Bronchial epithelial cell (primary cell): ENCODE measurements around the gene PCDHGA4. TPM values are rescaled to one million over a fixed set of nuclear protein-coding genes. Genes with fewer than 3 reads are reported as not detected.
A peak's percentile ranks its signal among the peaks of the same experiment; 100 is the strongest.
"Not testable (repeated sequence)": the region's sequence is repeated elsewhere in the genome, so short reads cannot be mapped to it uniquely, and the experiment has no call there.

Source experiments
- DNase-seq: peaks from one replicate; pipeline ENCODE4 v3.0.0-alpha.2; 2010; ENCODE audit warnings: low read depth
- FAIRE-seq: peaks from 2 replicates; lab custom pipeline; 2011; peaks lifted over from hg19 to GRCh38; lab: Jason Lieb, UNC
- H3K27me3 ChIP-seq: 2 replicates; pipeline ENCODE4 v1.5.1; 2011; ENCODE audit warnings: low read length; ENCODE audit not compliant: control insufficient read depth, insufficient read depth
- H3K36me3 ChIP-seq: 2 replicates; pipeline ENCODE4 v1.5.1; 2011; ENCODE audit warnings: low read length; ENCODE audit not compliant: control insufficient read depth, insufficient read depth
- H3K4me3 ChIP-seq: 2 replicates; pipeline ENCODE4 v1.5.1; 2011; ENCODE audit warnings: mild to moderate bottlenecking, low read depth, low read length, control low read depth
- total RNA-seq: library from RNA; depleted of rRNA; stranded (reverse); fragments of >200 nt; gene quantifications from 2 replicates; pipeline ENCODE4 v1.2.1, GENCODE V29; 2014
- TF ChIP-seq, protein P1 (sequence below): IDR thresholded peaks from 2 replicates; pipeline ENCODE4 v1.5.1; 2011; ENCODE audit warnings: mild to moderate bottlenecking, moderate library complexity, low read length, control low read depth, inconsistent platforms; ENCODE audit not compliant: insufficient read depth, severe bottlenecking

PCDHGA4 gene
- total RNA-seq, 1 donor from 2014 or later, result 0.53 TPM

DNA sequence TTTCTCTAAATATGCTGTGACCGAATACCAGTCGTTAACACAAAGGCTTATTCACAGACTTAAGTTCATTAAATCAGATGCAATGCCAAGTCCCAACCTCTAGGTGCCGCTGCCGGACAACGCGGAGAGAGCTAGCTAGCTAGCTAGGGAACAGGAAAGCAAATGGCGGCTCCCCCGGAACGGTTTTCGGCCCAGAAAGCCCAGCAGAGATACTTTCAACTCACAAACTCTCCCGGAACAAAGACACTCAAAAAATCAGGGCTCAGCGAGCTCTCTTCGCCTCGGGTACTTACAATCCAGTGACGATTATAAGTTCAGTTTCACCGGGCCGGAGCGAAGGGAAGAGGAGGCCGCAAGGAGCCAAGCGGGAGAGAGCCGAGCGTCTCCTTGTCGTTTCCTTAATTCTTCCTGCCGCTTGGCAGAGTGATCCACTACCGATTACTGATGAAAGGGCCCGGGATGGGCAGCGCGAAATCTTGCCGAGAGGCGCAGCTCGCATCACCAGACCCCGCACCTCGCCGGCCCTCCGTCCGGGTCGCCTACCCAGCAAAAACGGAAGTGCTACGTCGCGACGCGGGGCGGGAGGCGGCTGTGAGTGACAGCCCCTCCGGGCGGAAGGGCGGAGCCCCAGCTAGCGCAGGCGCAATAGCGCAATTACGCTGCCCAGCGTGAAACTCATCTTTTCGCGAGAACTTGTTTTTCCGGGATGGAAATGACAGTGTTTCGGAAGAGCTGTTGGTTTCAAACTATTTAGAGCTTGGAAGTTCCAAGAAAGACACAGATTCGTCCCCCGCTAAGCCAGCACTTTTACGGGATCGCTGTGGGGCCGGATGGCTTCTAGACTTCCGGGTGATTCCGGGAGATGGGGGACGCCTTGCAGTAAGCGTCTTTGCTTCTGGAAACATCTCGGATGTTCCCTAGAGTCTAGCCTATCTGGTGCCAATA lies 34.3 kb upstream of the PCDHGA4 start, which contains the start of gene TAF7:
TAF7 (minus strand) TSS at position 560 of the 945 bp plus-strand sequence. CDS start 740 bp downstream, outside the sequence.
- FAIRE-seq, result no peak
- TF ChIP-seq, protein P1, sequence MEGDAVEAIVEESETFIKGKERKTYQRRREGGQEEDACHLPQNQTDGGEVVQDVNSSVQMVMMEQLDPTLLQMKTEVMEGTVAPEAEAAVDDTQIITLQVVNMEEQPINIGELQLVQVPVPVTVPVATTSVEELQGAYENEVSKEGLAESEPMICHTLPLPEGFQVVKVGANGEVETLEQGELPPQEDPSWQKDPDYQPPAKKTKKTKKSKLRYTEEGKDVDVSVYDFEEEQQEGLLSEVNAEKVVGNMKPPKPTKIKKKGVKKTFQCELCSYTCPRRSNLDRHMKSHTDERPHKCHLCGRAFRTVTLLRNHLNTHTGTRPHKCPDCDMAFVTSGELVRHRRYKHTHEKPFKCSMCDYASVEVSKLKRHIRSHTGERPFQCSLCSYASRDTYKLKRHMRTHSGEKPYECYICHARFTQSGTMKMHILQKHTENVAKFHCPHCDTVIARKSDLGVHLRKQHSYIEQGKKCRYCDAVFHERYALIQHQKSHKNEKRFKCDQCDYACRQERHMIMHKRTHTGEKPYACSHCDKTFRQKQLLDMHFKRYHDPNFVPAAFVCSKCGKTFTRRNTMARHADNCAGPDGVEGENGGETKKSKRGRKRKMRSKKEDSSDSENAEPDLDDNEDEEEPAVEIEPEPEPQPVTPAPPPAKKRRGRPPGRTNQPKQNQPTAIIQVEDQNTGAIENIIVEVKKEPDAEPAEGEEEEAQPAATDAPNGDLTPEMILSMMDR, result peak; percentile 83
- peak; percentile 88 for DNase-seq
- Histone ChIP-seq H3K27me3 (no peaks in the 10 kb centered on the region), H3K36me3 (peaks cover 2% of the 10 kb centered on the region), H3K4me3 (peak within 1 kb of the TSS; percentile 81)

DNA sequence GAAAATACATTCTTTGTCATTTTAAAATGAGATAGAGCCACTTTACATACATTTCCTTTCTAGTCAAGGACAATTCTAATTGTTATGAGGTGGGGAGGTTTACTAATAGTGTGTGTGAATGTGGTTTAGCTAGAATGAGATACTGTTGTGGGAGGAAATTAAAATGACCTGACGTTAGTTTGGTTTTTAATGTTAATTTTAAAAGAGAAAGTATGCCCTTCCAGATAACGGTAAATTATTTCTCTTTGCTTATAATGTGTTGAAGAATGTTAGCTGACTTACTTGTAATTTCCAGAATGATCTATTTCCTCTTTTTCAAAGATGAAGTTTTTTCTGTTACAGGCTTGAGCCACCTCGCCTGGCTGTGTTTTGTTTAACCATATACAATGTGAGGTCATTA lies 32.6 kb upstream of the PCDHGA4 start:
- TF ChIP-seq, protein P1, result no peak
- DNase-seq, result no peak
- no peak for FAIRE-seq

DNA sequence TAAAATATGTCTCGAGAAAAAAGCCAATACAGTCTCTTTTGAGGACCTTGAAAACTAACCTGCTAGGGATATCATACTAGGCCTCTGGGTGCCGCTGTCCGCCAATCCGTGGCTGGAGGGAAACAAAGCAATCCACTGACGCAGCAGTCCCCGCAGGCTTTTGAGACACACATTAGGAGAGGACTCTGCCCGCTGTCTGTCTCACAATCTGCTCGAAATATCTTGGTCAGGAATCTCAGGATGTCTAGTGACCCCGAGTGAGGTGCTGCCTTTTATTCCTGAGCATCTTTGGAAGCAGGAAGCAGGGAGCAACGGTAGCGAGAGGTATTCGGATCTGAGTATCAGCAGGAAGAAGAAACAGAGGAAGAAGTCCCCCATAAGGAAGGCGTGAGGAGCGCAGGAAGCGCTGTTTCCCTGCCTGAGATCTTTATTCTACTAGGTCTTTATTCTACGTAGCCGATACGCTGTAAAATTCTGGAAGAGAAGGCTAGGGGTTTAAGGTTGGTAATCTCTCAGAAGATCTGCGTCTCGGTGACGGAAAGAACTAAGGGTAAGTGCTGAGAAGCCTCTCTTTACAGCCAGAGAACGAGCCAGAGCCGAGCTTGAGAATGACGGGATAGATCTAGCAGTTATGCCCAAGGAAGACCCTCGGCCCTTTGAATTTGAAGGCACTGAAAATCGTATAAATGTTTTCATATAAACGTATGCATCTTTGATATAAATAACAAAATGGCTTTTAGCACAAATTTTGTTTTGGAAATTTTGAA lies 28.6 kb upstream of the PCDHGA4 start:
- H3K4me3 ChIP-seq, result peak overlapping the region; percentile 27
- TF ChIP-seq, protein P1, result peak; percentile 46
- DNase-seq (peak; percentile 53), FAIRE-seq (no peak)
- no peaks in the 10 kb centered on the region for H3K27me3 ChIP-seq
- no peaks in the 10 kb centered on the region for H3K36me3 ChIP-seq

More for the DNA sequence above, 32.6 kb upstream of the PCDHGA4 start:
- Histone ChIP-seq H3K36me3 (peaks cover 2% of the 10 kb centered on the region), H3K27me3 (no peaks in the 10 kb centered on the region), H3K4me3 (no peak overlapping the region)

DNA sequence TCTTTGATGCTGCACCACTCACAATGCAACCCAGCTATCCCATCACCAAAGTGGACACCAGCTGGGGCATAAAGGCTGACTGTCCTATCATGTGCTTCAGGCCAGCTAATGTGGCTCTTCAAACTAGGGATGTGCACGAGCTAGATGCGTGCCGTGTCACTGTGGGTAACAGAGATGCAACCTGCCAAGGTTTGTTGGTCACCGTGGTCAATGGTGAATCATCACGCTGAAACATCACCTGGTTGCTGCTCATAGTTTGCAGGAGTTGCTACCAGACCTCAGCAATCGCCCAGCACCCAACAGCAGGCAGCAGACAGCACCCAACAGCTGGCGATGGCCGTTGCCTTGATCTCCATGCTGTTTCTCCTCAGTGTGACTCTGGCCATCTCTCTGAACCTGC lies 26.6 kb upstream of the PCDHGA4 start:
- no peak for DNase-seq
- TF ChIP-seq, protein P1, result no peak
- H3K36me3 ChIP-seq, result no peaks in the 10 kb centered on the region
- no peak overlapping the region for H3K4me3 ChIP-seq
- FAIRE-seq, result peak; percentile 64
- H3K27me3 ChIP-seq, result no peaks in the 10 kb centered on the region

DNA sequence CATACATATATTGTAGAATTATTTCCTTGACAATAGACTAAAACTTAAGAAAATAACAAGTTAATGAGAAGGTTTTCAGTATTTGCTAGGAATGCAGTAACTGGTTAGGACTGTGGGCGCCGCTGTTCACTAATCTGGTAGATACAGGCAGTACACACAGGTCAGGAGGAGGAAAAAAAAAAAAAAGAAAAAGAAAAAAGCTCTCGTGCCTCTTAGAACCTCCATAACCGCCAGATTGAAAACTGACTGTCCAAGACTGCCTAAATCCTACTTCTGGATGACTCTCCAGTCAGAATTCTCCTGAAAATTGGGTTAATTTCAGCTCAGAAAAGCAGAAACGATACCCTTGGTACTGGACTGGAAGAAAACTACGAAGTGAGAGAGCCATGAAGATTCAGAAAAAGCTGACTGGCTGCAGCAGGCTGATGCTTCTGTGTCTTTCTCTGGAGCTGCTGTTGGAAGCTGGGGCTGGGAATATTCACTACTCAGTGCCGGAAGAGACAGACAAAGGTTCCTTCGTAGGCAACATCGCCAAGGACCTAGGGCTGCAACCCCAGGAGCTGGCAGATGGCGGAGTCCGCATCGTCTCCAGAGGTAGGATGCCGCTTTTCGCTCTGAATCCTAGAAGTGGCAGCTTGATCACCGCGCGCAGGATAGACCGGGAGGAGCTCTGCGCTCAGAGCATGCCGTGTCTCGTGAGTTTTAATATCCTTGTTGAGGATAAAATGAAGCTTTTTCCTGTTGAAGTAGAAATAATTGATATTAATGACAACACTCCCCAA lies 24.3 kb upstream of the PCDHGA4 start, which contains the start of gene PCDHGA1:
PCDHGA1 (plus strand) TSS at position 216 of the 782 bp plus-strand sequence.
- no peak for FAIRE-seq
- DNase-seq, result peak; percentile 40
- Histone ChIP-seq H3K36me3 (no peaks in the 10 kb centered on the region), H3K27me3 (no peaks in the 10 kb centered on the region), H3K4me3 (no peak within 1 kb of the TSS)
- TF ChIP-seq, protein P1, result peak; percentile 36

DNA sequence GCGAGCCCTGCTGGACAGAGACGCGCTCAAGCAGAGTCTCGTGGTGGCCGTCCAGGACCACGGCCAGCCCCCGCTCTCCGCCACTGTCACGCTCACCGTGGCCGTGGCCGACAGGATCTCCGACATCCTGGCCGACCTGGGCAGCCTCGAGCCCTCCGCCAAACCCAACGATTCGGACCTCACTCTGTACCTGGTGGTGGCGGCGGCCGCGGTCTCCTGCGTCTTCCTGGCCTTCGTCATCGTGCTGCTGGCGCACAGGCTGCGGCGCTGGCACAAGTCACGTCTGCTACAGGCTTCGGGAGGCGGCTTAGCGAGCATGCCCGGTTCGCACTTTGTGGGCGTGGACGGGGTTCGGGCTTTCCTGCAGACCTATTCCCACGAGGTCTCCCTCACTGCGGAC lies 22.2 kb upstream of the PCDHGA4 start:
- H3K4me3 ChIP-seq, H3K36me3 ChIP-seq, H3K27me3 ChIP-seq, FAIRE-seq, DNase-seq: not testable (repeated sequence)
